Transverse colon (tissue), 4 donors: Measurements from ENCODE around the gene STOX2. TPM values are rescaled to one million over a fixed set of nuclear protein-coding genes. Genes with fewer than 3 reads are reported as not detected.

Source experiments
- DNase-seq: peaks from one replicate; pipeline ENCODE4 v3.0.0-alpha.2; 2019
- H3K27ac ChIP-seq, 4 donors: fragments of 200-600 bp; sonication (generic); 2 replicates each; pipeline ENCODE4 v1.5.1; 2016 to 2018; ENCODE audit warnings: inconsistent platforms in 4 of 4
- H3K27me3 ChIP-seq: fragments of 200-600 bp; sonication (generic); 2 replicates; pipeline ENCODE4 v1.5.1; 2017; ENCODE audit warnings: inconsistent platforms
- H3K36me3 ChIP-seq, 4 donors: fragments of 200-600 bp; sonication (generic); 2 replicates each; pipeline ENCODE4 v1.5.1; 2017 to 2019; ENCODE audit warnings: inconsistent platforms in 4 of 4
- H3K4me1 ChIP-seq, 4 donors: fragments of 200-600 bp; sonication (generic); 2 replicates each; pipeline ENCODE4 v1.5.1; 2017 to 2020; ENCODE audit warnings: inconsistent platforms in 4 of 4
- H3K4me3 ChIP-seq, 4 donors: fragments of 200-600 bp; sonication (generic); 1 replicate in 1 of 4; 2 replicates in 3 of 4; pipeline versions ENCODE4 v1.5.1 to v1.6.1; 2017 to 2019; ENCODE audit warnings: inconsistent platforms in 4 of 4
- H3K9me3 ChIP-seq, 2 donors: fragments of 200-600 bp; sonication (generic); 2 replicates each; pipeline ENCODE4 v1.5.1; 2017 to 2019; ENCODE audit warnings: inconsistent platforms in 2 of 2
- EP300 ChIP-seq: sonication (generic); formaldehyde crosslinking; IDR thresholded peaks from one replicate; pipeline ENCODE4 v1.6.1; 2017; ENCODE audit warnings: antibody characterized with exemption, low read depth
- POLR2A ChIP-seq: fragments of 450-650 bp; IDR thresholded peaks from one replicate; pipeline ENCODE4 v1.6.1; 2016; ENCODE audit warnings: antibody characterized with exemption, mild to moderate bottlenecking, moderate library complexity
- POLR2AphosphoS5 ChIP-seq, 3 donors: sonication (generic); formaldehyde crosslinking; IDR thresholded peaks; one replicate each; pipeline ENCODE4 v1.6.1; 2016; ENCODE audit warnings: antibody characterized with exemption in 3 of 3
- whole genome bisulfite sequencing, 2 donors: methylation state at CpG; one replicate each; pipeline ENCODE4 v1.1.5; 2018; ENCODE audit warnings: low coverage in 1 of 2; 5-methylcytosine and 5-hydroxymethylcytosine counted together
- in situ Hi-C, 4 donors: fragments of 200-750 bp; cut with MboI; loops; one replicate each; pipeline versions ENCODE4 v1.15.0 to v1.15.1; 2017; ENCODE audit warnings: low sequenced_read_pairs in 3 of 4, low pct_ligation_motif_present in 1 of 4, low pct_unique_long_range_greater_than_20kb in 1 of 4
- intact Hi-C: fragments of 100-400 bp; cut with DNase I; formaldehyde crosslinking; loops from one replicate; pipeline ENCODE4 v1.15.1; 2023; ENCODE audit warnings: low total_unique reads
- total RNA-seq, 4 donors: library from RNA; depleted of rRNA; stranded (reverse); fragments of >200 nt; gene quantifications; one replicate each; pipeline ENCODE4 v1.1.0, GENCODE V29; 2016
- TF ChIP-seq, protein P1 (sequence below), 5 experiments: fragments of 200-600 bp in 3 of 5; fragments of 450-650 bp in 2 of 5; sonication (generic) in 3 of 5; IDR thresholded peaks; 1 replicate in 2 of 5; 2 replicates in 3 of 5; pipeline ENCODE4 v1.5.1; 2016 to 2017; ENCODE audit warnings: antibody characterized with exemption in 5 of 5, inconsistent platforms in 3 of 5, mild to moderate bottlenecking in 2 of 5, moderate library complexity in 1 of 5

STOX2 gene
- total RNA-seq, 4 donors from 2014 or later = 0.37 to 90.8 (median 7.7) TPM

DNA sequence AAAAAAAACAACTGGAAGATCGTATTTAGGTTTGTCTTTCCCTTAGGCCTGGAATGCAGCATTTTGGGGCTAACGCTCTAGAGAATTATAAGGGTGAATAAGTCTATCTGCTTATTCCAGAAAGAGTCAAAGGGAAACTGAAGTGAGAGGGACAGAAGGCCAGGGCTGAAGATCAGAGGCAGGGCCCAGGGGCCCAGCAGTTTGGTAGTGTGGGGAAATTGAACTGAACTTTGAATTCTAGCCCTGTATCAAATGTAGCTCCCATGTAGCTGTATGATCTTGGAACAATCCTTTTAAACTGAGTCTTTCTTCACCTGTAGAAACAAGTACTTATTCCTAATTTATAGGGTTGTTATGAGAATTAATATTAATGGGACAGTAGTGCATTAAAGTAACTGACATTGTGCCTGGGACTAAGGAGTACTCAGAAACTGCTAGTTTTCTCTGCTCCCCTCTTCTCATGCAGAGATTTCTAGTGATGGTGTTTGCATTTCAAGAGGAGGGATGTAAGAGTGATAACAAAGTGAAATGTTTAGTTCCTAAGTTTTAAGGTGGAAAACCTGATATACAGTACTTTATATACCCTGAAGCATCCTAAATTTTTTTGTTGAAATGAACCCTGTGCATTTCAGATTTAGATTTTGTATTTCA, 30.4 kb downstream of the STOX2 start:
- H3K36me3 ChIP-seq = no peaks in the 10 kb centered on the region
- no peak overlapping the region for H3K4me3 ChIP-seq
- intact Hi-C loops (no loop called here), in situ Hi-C loops (no loop called here)
- H3K9me3 ChIP-seq = no peaks in the 10 kb centered on the region
- DNase-seq = no peak
- no peak overlapping the region for H3K27ac ChIP-seq
- no peaks in the 10 kb centered on the region for H3K4me1 ChIP-seq
- TF ChIP-seq POLR2AphosphoS5 (IDR thresholded peaks at IDR 0.05) = no peak
- no peak for TF ChIP-seq EP300
- TF ChIP-seq, protein P1, sequence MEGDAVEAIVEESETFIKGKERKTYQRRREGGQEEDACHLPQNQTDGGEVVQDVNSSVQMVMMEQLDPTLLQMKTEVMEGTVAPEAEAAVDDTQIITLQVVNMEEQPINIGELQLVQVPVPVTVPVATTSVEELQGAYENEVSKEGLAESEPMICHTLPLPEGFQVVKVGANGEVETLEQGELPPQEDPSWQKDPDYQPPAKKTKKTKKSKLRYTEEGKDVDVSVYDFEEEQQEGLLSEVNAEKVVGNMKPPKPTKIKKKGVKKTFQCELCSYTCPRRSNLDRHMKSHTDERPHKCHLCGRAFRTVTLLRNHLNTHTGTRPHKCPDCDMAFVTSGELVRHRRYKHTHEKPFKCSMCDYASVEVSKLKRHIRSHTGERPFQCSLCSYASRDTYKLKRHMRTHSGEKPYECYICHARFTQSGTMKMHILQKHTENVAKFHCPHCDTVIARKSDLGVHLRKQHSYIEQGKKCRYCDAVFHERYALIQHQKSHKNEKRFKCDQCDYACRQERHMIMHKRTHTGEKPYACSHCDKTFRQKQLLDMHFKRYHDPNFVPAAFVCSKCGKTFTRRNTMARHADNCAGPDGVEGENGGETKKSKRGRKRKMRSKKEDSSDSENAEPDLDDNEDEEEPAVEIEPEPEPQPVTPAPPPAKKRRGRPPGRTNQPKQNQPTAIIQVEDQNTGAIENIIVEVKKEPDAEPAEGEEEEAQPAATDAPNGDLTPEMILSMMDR (IDR thresholded peaks at IDR 0.05) = no peak
- no peak for TF ChIP-seq POLR2A
- no peaks in the 10 kb centered on the region for H3K27me3 ChIP-seq
- WGBS, 2 donors = 40 to 80% methylated on average over 1 to 2 of the region's 2 CpGs

DNA sequence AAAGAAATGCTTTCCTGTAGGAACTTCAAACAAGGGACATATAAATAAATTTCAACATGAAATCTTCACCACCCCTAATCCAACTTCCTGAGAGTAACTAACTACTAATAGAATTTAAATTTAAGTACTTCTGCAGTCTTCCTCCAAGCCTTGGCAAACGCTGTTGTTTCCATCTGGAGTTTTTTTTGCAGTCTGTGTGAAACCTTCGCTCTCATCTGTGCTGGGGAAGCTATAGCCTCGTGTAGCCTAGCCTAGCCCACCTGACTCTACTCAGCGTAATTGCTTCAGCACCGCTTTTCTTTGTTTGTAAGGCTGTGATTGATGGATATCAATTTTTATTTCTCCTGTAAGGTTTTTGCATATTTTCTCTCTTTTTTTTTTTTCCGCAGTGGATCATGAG, 30.9 kb downstream of the STOX2 start:
- Histone ChIP-seq H3K36me3 (no peaks in the 10 kb centered on the region), H3K27me3 (no peaks in the 10 kb centered on the region), H3K9me3 (no peaks in the 10 kb centered on the region), H3K4me1 (no peaks in the 10 kb centered on the region), H3K27ac (no peak overlapping the region), H3K4me3 (no peak overlapping the region)
- no peak for TF ChIP-seq EP300
- TF ChIP-seq POLR2A = no peak
- TF ChIP-seq, protein P1 (IDR thresholded peaks at IDR 0.05) = no peak
- no peak for TF ChIP-seq POLR2AphosphoS5 (IDR thresholded peaks at IDR 0.05)
- in situ Hi-C loops (no loop called here), intact Hi-C loops (no loop called here)
- no peak for DNase-seq
- WGBS, 2 donors = 57 to 68% methylated on average over 6 of the region's 6 CpGs

DNA sequence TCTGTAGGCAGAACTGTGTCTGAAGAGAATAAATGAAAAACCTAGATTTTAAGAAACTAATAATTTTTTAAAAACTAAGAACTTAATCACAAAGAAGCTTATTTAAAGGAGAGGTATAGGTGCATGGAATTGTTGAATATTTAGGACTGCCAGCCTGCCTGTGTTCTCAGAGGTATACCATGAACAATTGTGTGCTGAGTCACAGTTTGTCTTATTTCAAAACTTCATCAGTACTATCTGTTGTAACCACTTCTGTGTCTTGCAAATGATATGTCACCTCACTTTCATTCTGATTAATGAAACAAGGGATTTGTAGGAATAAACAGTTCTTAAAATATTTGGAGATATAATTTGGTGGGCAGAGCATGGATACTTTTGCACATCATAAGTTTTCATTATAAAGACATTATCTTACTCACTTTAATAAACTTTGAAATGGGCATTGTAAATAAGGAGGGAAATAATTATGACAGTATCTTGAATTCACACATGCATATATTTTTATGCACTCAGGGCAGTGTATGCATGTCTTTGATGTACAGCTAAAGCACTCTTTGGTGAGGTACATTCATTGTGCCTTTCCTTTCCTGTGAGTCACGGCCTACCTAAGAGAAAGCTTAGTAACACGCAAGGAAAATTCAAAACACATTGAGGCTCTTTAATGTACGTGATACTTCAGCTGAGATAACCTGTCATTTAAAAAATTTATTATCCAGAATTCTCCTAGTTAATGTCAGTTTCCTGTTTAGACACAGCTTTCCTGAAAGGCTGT, 31.7 kb downstream of the STOX2 start:
- 84 to 87% methylated on average over 3 of the region's 3 CpGs for WGBS, 2 donors
- H3K36me3 ChIP-seq = no peaks in the 10 kb centered on the region
- H3K27me3 ChIP-seq = no peaks in the 10 kb centered on the region
- no peak overlapping the region for H3K4me3 ChIP-seq
- no peak for DNase-seq
- TF ChIP-seq EP300 = no peak
- TF ChIP-seq, protein P1 (IDR thresholded peaks at IDR 0.05) = no peak
- intact Hi-C loops = no loop called here
- no peak overlapping the region for H3K27ac ChIP-seq
- H3K9me3 ChIP-seq = no peaks in the 10 kb centered on the region
- in situ Hi-C loops = no loop called here
- no peaks in the 10 kb centered on the region for H3K4me1 ChIP-seq

GRCh38 chr4:183940864-183941263, 35.8 kb downstream of the STOX2 start:
- no peaks in the 10 kb centered on the region for H3K27me3 ChIP-seq
- intact Hi-C loops = no loop called here
- no peaks in the 10 kb centered on the region for H3K9me3 ChIP-seq
- in situ Hi-C loops = no loop called here
- 50 to 54% methylated on average over 4 of the region's 4 CpGs for WGBS, 2 donors
- TF ChIP-seq POLR2A (no peak), POLR2AphosphoS5 (IDR thresholded peaks at IDR 0.05) (no peak), EP300 (no peak)
- TF ChIP-seq, protein P1 (IDR thresholded peaks at IDR 0.05) = no peak
- H3K27ac ChIP-seq = no peak overlapping the region
- H3K4me3 ChIP-seq = no peak overlapping the region
- no peaks in the 10 kb centered on the region for H3K4me1 ChIP-seq
- no peaks in the 10 kb centered on the region for H3K36me3 ChIP-seq
- DNase-seq = no peak
